ENCODE measurements around the gene ATXN2. TPM values are rescaled to one million over a fixed set of nuclear protein-coding genes. Genes with fewer than 3 reads are reported as not detected.

The ATXN2 gene
- total RNA-seq, 2 experiments from 2014 or later: 21.9 to 23.7 TPM

DNA sequence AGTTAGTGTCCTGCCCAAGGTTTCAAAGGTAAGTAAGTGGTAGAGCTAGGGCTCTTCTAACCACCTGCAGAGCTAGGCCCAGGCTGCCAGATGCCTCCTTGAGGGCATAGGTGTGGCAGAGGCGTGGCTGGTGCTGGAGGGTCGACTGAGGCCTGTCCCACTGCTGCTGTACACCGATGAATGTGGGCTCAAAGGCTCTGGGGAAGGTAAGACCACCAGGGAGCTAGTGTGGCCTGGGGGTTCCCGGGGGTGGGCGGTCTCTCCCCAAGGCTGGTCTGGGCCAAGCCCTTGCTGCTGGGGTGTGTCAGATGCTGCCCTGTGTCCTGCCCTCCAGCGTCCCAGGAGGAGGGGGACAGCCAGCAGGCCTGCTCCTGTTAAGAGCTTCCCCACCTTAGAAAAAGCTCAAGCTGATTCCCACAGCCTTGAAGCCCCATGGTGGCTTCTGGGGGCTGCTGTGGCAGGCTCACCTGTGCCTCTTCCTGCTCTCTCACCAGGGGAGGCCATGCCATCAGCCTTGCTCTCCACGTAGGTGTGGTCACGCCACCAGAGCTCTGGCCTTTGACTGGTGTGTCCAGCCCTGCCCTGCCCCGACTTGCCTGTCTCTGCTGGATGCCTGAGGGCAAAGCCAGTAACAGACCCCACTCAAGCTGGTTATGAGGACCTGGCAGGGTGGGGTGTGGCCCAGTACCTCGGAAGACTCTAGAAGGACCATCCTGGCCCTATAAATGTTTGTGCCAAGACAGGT is 156.6 kb downstream of the ATXN2 start:
- Histone ChIP-seq H3K4me1 (ENCODE audit: insufficient read depth, low read length) (peaks cover 91% of the 10 kb centered on the region), H3K9me3 (ENCODE audit: control insufficient read depth in 1 of 2, insufficient read depth in 1 of 2, low read length in 2 of 2) (no peaks in the 10 kb centered on the region), H3K4me3 (ENCODE audit: low read length) (no peak overlapping the region), H3K27ac (ENCODE audit: low read depth in 1 of 2, low read length in 2 of 2) (peak overlapping the region; percentile 74 to 80), H3K27me3 (ENCODE audit: control insufficient read depth in 1 of 2, insufficient read depth in 2 of 2, low read length in 2 of 2) (no peaks in the 10 kb centered on the region), H3K36me3 (ENCODE audit: insufficient read depth, low read length) (peaks cover 38% of the 10 kb centered on the region)
- no peaks in the 10 kb centered on the region for H3K9me3 Mint-ChIP-seq
- TF ChIP-seq, protein P1, sequence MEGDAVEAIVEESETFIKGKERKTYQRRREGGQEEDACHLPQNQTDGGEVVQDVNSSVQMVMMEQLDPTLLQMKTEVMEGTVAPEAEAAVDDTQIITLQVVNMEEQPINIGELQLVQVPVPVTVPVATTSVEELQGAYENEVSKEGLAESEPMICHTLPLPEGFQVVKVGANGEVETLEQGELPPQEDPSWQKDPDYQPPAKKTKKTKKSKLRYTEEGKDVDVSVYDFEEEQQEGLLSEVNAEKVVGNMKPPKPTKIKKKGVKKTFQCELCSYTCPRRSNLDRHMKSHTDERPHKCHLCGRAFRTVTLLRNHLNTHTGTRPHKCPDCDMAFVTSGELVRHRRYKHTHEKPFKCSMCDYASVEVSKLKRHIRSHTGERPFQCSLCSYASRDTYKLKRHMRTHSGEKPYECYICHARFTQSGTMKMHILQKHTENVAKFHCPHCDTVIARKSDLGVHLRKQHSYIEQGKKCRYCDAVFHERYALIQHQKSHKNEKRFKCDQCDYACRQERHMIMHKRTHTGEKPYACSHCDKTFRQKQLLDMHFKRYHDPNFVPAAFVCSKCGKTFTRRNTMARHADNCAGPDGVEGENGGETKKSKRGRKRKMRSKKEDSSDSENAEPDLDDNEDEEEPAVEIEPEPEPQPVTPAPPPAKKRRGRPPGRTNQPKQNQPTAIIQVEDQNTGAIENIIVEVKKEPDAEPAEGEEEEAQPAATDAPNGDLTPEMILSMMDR (IDR thresholded peaks at IDR 0.05): no peak
- ChIA-PET CTCF (interaction anchor here (2.1 to 27.4 kb wide), 3 partner anchors 9 to 40 kb away, joined by 8 to 487 read pairs (median 16); partner anchors contain the start of gene SH2B3), POLR2A (interaction anchor here (3.2 to 5.1 kb wide), 3 partner anchors 8 to 46 kb away, joined by 13 to 87 read pairs (median 35); no protein-coding TSS in a partner anchor)
- peaks cover 46% of the 10 kb centered on the region for H3K36me3 Mint-ChIP-seq (ENCODE audit: low read depth)
- intact Hi-C loops (cut with DNase I, micrococcal nuclease): no loop called here
- H3K27me3 Mint-ChIP-seq: no peaks in the 10 kb centered on the region
- H3K27ac Mint-ChIP-seq: peak overlapping the region; percentile 82
- H3K4me1 Mint-ChIP-seq (ENCODE audit: low read depth): peaks cover 85% of the 10 kb centered on the region
- ATAC-seq (ENCODE audit: poor library complexity) (no peak), DNase-seq (peak in 1 of 14 experiments; percentile 31)
- H3K4me3 Mint-ChIP-seq: no peak overlapping the region

DNA sequence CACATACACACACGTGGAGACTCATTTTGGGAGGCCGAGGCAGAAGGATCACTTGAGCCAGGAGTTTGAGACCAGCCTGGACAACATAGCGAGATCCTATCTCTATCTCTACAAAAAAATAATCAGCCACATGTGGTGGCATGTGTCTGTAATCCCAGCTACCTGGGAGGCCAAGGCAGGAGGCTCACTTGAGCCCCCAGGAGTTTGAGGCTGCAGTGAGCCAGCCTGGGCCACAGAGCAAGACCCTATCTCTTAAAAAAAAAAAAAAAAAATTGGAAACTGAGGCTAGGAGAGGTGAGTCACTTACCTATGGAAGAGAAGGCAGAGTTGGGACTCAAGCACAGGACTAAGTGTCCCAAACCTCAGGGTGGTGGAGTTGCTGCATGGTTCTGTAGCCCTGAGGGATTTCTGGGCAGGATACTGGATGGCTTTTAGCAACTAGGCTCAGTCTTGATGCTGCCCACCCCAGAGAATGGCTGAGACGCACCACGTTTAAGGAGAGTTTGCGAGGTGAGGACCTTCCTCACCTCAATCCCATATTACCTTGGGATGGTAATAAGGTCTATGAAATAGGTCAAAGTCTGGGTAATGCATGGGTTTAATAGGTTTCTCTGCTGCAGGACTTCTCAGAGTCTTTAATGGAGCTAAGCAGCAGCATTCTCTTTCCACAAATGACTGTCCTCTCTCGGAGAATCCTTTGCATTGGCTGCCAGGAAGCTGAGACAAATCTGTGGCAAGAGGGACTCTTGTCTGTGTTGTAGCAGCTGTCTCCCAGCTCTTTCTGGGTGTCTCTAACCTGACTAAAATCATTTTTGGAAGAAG is 157.8 kb downstream of the ATXN2 start:
- H3K36me3 Mint-ChIP-seq (ENCODE audit: low read depth): peaks cover 36% of the 10 kb centered on the region
- Histone ChIP-seq H3K4me3 (ENCODE audit: low read length) (no peak overlapping the region), H3K27ac (ENCODE audit: low read depth in 1 of 2, low read length in 2 of 2) (peak overlapping the region in 1 of 2 donors; percentile 0), H3K9me3 (ENCODE audit: control insufficient read depth in 1 of 2, insufficient read depth in 1 of 2, low read length in 2 of 2) (no peaks in the 10 kb centered on the region), H3K4me1 (ENCODE audit: insufficient read depth, low read length) (peaks cover 98% of the 10 kb centered on the region), H3K27me3 (ENCODE audit: control insufficient read depth in 1 of 2, insufficient read depth in 2 of 2, low read length in 2 of 2) (no peaks in the 10 kb centered on the region), H3K36me3 (ENCODE audit: insufficient read depth, low read length) (peaks cover 26% of the 10 kb centered on the region)
- H3K4me1 Mint-ChIP-seq (ENCODE audit: low read depth): peaks cover 90% of the 10 kb centered on the region
- no peaks in the 10 kb centered on the region for H3K9me3 Mint-ChIP-seq
- DNase-seq (peak in 1 of 14 experiments; percentile 23), ATAC-seq (ENCODE audit: poor library complexity) (no peak)
- no peaks in the 10 kb centered on the region for H3K27me3 Mint-ChIP-seq
- H3K27ac Mint-ChIP-seq: peak overlapping the region; percentile 78
- ChIA-PET CTCF (interaction anchor here (3.1 to 27.4 kb wide), 2 partner anchors 10 to 39 kb away, joined by 16 to 487 read pairs; partner anchors contain the start of gene SH2B3), POLR2A (interaction anchor here (0.7 to 0.9 kb wide), 2 partner anchors 11 to 35 kb away, joined by 3 read pairs; partner anchors contain the start of gene SH2B3)
- TF ChIP-seq, protein P1 (IDR thresholded peaks at IDR 0.05): no peak
- H3K4me3 Mint-ChIP-seq: no peak overlapping the region
- intact Hi-C loops (cut with DNase I, micrococcal nuclease): no loop called here

DNA sequence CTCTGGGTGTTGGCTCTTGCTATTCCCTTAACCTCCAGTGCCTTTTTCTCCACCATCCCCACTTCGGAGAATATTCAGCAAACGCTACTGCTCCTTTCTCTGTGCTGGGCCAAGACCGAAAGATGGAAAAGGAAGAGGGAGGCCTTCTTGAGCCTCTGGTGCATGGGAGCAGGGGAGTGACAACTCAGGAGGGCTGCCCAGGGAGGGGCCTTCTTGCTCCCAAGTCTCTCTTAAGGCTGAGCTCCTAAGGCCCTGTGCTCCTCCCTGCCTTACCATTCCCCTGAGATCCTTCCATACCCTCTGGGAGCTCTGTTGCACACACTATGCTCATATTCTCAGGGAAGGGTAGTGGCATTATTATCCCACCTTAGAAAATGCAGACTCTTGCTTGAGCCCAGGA is 158.5 kb downstream of the ATXN2 start:
- H3K4me3 ChIP-seq (ENCODE audit: low read length): no peak overlapping the region
- peaks cover 98% of the 10 kb centered on the region for H3K4me1 ChIP-seq (ENCODE audit: insufficient read depth, low read length)
- H3K36me3 ChIP-seq (ENCODE audit: insufficient read depth, low read length): peaks cover 23% of the 10 kb centered on the region
- intact Hi-C loops (cut with DNase I, micrococcal nuclease): no loop called here
- TF ChIP-seq, protein P1 (IDR thresholded peaks at IDR 0.05): no peak
- Mint-ChIP-seq H3K27me3 (no peaks in the 10 kb centered on the region), H3K4me3 (no peak overlapping the region), H3K27ac (peak overlapping the region; percentile 78), H3K4me1 (ENCODE audit: low read depth) (peaks cover 90% of the 10 kb centered on the region), H3K36me3 (ENCODE audit: low read depth) (peaks cover 32% of the 10 kb centered on the region), H3K9me3 (no peaks in the 10 kb centered on the region)
- peak overlapping the region in 1 of 2 donors; percentile 0 for H3K27ac ChIP-seq (ENCODE audit: low read depth in 1 of 2, low read length in 2 of 2)
- no peak for ATAC-seq (ENCODE audit: poor library complexity)
- POLR2A ChIA-PET: interaction anchor here (0.7 kb wide), 1 partner anchor 35 kb away, joined by 3 read pairs; the partner anchor contains the start of gene SH2B3
- DNase-seq: peak in 1 of 14 experiments; percentile 5
- no peaks in the 10 kb centered on the region for H3K27me3 ChIP-seq (ENCODE audit: control insufficient read depth in 1 of 2, insufficient read depth in 2 of 2, low read length in 2 of 2)
- CTCF ChIA-PET: interaction anchor here (3.1 to 27.4 kb wide), 2 partner anchors 11 to 39 kb away, joined by 16 to 487 read pairs; partner anchors contain the start of gene SH2B3
- no peaks in the 10 kb centered on the region for H3K9me3 ChIP-seq (ENCODE audit: control insufficient read depth in 1 of 2, insufficient read depth in 1 of 2, low read length in 2 of 2)

Data from CD4-positive, alpha-beta T cell (primary cell).